Fibroblast of skin of scalp (primary cell): ENCODE data around the gene SLC30A3.

Experiments used
- DNase-seq: peaks from one replicate; pipeline ENCODE4 v3.0.0-alpha.2; 2013

The SLC30A3 gene

GRCh38 chr2:27258051-27258450 is 4.8 kb downstream of the SLC30A3 start:
- no peak for DNase-seq

GRCh38 chr2:27256855-27257454 is 5.9 kb downstream of the SLC30A3 start:
- DNase-seq, result no peak

DNA sequence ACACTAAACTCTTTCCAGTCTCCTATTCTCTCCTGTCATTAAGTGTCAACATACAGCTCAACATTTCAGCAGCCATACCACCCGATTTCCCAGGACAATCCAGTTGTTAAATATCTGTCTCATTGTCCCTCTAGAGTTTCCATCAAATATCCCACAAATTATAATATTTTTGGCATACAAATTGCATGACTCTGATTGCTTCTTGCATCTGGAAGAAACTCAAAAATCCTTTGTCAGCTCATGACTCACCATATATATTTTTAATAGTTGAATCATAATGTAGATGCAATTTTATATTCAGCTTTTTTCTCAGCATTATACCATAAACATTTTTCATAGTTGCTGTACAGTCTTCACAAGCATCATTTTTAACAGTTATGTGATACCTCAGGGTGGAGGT is 7.2 kb downstream of the SLC30A3 start:
- DNase-seq, result peak; percentile 87

GRCh38 chr2:27255187-27255586 is 7.7 kb downstream of the SLC30A3 start:
- DNase-seq, result no peak

- no peak for DNase-seq
These were observed 11.1 kb downstream of the SLC30A3 start for GRCh38 chr2:27251766-27252165.

- DNase-seq, result no peak
These were observed 12.0 kb downstream of the SLC30A3 start for GRCh38 chr2:27250652-27251379.

GRCh38 chr2:27249891-27250651 is 12.8 kb downstream of the SLC30A3 start:
- peak; percentile 50 for DNase-seq

DNA sequence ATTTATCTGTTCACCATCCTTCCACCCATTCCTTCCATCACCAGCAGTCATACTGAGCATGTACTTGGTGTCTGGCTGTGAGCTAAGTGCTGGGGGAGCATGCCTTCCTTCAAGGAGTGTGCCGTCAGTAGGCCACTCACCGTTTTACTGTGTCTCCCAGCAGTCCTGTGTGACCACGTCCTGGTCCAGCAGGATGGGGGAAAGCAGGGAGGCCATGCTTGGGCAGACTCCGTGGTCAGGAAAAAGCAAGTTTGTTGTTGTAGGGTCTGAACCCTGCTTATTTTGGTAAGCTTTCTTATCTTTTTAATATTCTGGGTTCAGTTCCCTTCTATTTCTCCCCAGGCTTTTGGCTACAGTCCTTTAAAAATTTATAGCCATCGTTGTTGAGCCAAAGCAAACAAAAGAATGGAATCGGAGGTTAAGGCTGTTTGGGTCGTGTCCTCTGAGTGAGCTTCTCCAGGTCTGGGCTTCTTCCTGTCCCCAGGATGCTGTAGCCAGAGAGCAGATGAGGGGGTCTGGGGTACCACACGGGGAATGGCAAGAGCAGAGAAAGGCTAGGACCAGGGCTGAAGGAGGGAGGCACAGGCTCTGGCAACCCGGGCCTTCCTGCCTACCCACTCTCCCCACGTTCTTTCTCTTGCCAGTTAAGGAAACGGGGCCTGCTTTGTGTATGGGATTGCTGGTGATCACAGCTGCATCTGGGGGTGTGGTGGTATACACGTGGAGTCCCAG is 13.5 kb downstream of the SLC30A3 start:
- DNase-seq, result peak; percentile 50

DNA sequence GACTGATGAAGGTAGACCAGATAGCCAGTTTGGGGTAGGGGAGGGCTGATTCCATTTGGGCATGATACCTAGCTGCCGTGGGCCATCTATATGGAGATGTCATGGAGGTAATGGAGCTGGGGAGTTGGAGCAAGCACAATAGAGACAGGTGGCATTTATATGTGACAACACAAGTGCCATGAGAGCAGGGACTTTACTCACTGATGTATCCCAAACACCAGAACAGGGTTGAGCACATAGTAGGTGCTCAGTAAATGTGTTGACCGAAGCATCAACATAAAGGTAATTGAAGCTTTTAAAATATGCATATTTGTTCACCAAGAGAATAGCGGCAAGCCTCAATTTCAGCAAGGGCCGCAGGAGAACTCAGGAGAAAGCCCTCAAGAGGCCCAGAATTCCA is 15.0 kb downstream of the SLC30A3 start:
- DNase-seq, result no peak

- no peak for DNase-seq
These were observed 17.2 kb downstream of the SLC30A3 start for GRCh38 chr2:27245626-27246025.

- no peak for DNase-seq
These were observed 17.7 kb downstream of the SLC30A3 start for GRCh38 chr2:27245116-27245515.

DNA sequence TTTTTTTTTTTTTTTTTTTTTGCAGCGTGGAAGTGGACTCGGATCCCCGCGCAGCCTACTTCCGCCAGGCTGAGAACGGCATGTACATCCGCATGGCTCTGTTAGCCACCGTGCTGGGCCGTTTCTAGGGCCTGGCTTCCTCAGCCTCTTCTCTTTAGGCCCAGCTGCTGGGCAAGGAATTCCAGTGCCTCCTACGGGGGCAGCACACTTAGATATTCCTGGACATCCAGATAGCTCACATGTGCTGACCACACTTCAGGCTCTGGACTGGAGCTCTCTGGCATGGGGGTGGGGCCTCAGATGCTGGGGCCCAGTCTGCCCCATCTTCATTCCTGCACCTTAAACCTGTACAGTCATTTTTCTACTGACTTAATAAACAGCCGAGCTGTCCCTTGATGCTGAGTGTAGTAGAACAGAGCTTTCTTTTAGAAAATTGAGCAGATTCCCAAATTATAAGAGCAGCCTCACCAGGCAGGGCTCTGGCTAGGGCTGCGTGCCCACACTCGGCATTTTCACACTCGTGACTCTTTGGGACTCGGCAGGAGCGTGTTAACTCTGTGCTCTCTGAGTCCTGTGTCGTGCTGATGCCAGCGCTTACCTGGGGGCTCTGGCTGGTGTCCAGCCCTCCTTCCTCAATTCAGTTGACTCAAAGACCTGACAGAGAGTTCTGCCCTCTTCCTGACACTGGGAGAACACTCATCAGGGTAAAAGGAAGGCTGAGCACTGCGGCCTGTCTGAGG is 19.3 kb downstream of the SLC30A3 start:
- DNase-seq, result no peak

GRCh38 chr2:27242614-27242951 is 20.3 kb downstream of the SLC30A3 start:
- no peak for DNase-seq

GRCh38 chr2:27241761-27242613 is 20.9 kb downstream of the SLC30A3 start:
- no peak for DNase-seq

GRCh38 chr2:27240406-27240805 is 22.4 kb downstream of the SLC30A3 start:
- no peak for DNase-seq

GRCh38 chr2:27238976-27239375 is 23.9 kb downstream of the SLC30A3 start:
- no peak for DNase-seq

DNA sequence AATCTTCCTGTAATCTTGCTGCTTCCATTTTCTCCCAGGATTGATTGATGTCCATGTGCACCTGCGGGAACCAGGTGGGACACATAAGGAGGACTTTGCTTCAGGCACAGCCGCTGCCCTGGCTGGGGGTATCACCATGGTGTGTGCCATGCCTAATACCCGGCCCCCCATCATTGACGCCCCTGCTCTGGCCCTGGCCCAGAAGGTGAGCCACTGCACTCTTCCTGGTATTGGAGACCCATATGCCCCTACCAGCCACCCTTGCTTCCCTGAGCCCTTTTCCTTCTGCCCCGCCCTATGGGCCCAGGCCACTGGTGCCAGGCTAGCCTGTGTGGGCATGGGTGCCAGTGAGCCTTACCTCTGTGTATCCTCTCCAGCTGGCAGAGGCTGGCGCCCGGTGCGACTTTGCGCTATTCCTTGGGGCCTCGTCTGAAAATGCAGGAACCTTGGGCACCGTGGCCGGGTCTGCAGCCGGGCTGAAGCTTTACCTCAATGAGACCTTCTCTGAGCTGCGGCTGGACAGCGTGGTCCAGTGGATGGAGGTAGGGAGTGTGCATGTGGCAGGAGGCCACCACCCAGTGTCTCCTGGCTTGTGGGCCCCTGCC is 25.4 kb downstream of the SLC30A3 start:
- DNase-seq, result no peak

DNA sequence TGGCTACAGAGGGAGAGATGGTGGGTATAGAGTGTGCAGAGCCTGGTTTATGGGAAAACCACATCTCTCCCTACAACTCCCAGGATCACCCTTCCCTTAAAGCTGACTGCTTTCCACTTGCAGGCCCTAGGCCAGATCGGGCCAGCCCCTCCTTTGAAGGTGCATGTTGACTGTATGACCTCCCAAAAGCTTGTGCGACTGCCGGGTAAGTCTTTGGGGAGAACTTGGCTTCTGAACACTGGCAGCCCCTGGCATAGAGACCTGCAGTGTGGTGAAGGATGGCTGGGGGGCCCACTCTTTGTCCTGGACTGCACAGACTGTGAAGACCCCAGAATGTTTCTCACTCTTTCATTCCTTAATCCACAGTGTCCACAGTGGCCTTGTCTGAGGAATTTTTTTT is 26.2 kb downstream of the SLC30A3 start:
- no peak for DNase-seq

DNA sequence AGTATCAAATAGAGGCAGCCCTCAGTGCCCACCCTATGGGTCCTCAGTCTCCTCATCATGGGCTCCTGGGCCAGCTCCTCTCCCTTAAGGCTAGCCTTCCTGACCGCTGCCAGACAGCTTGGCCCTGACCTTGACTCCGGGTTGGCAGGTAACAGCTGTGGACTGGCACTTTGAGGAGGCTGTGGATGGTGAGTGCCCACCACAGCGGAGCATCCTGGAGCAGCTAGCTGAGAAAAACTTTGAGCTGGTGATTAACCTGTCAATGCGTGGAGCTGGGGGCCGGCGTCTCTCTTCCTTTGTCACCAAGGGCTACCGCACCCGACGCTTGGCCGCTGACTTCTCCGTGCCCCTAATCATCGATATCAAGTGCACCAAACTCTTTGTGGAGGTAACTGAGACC is 26.7 kb downstream of the SLC30A3 start:
- DNase-seq, result no peak

GRCh38 chr2:27233341-27233740 is 29.5 kb downstream of the SLC30A3 start:
- no peak for DNase-seq

GRCh38 chr2:27231921-27232320 is 30.9 kb downstream of the SLC30A3 start:
- DNase-seq, result no peak
